ENCODE results near the gene STXBP3.

DNA sequence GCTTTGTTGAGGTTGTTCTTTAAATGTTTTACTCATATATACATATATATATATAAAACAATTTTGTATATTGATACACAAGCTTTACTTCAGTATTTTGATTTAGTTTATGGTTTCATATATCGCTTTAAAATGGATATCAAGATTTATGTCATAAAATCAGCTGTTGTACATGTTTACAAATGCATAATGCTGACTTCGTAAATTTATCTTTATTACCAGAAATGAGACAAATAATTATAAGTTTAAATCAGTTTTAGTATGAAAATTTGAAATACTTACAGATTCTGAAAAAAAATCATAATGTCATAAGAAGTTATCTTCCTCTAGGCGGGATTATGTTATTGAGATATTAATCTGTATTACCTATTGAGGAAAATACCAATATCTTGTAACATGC, 6.9 kb downstream of the STXBP3 start:
- TF ChIP-seq CTCF (IDR thresholded peaks at IDR 0.05; ENCODE audit: poor library complexity, severe bottlenecking): no peak
- TF ChIP-seq POLR2AphosphoS5 (IDR thresholded peaks at IDR 0.05): no peak
- no peak for TF ChIP-seq MXI1 (conservative IDR thresholded peaks at IDR 0.05; ENCODE audit: poor library complexity, severe bottlenecking)
- no peak for TF ChIP-seq EZH2 (IDR thresholded peaks at IDR 0.05; ENCODE audit: borderline replicate concordance, insufficient read depth, low read length, poor library complexity, severe bottlenecking)
- TF ChIP-seq TAF1 (IDR thresholded peaks at IDR 0.05; ENCODE audit: low read depth): no peak
- no peak for TF ChIP-seq EP300 (conservative IDR thresholded peaks at IDR 0.05; ENCODE audit: poor library complexity, severe bottlenecking)

Measured in neural cell (in vitro differentiated cells).